ENCODE data around the gene DEFB124.

- TF ChIP-seq CTCF (IDR thresholded peaks at IDR 0.05; ENCODE audit: insufficient read depth, low read length, poor library complexity, severe bottlenecking) = no peak
- TF ChIP-seq EZH2phosphoT487 (conservative IDR thresholded peaks at IDR 0.05; ENCODE audit: low read length) = no peak
Observed at GRCh38 chr20:31475472-31476293, 756 bp upstream of the DEFB124 start.
